PC-9 (cell line): Measurements from ENCODE around the gene USP36. TPM values are rescaled to one million over a fixed set of nuclear protein-coding genes. Genes with fewer than 3 reads are reported as not detected.

ENCODE experiments used
- BruUV-seq: library from RNA; stranded (reverse); fragments of 400-500 nt; replicated peaks from 2 replicates; lab custom pipeline; 2021; lab: Mats Ljungman, UMichigan
- CTCF ChIA-PET: fragments of 300-600 bp; sonication (Branson Sonifier 250); formaldehyde crosslinking; loops from one replicate; lab custom pipeline; 2022; ENCODE audit warnings: antibody characterized with exemption; lab: Charles Lee
- POLR2A ChIA-PET: fragments of 300-600 bp; sonication (Branson Sonifier 250); formaldehyde crosslinking; loops from one replicate; lab custom pipeline; 2022; ENCODE audit warnings: antibody characterized with exemption; ENCODE audit not compliant: unreplicated experiment; lab: Charles Lee
- DNase-seq, 2 experiments: peaks; one replicate each; pipeline versions ENCODE4 v3.0.0 to v3.0.0-alpha.2; 2015 to 2022; ENCODE audit warnings: mixed read lengths in 1 of 2
- H2AFZ ChIP-seq: fragments of 200-600 bp; sonication (generic); 2 replicates; pipeline ENCODE4 v1.8.1; 2017; ENCODE audit warnings: antibody characterized with exemption
- H3F3A ChIP-seq: fragments of 200-600 bp; sonication (generic); 2 replicates; pipeline ENCODE4 v1.8.1; 2017; ENCODE audit warnings: antibody characterized with exemption, mild to moderate bottlenecking, low read depth; ENCODE audit not compliant: insufficient read depth
- H3K27ac ChIP-seq: fragments of 200-600 bp; sonication (generic); 2 replicates; pipeline ENCODE4 v1.6.1; 2016; ENCODE audit warnings: mixed run types
- H3K27me3 ChIP-seq: fragments of 200-600 bp; sonication (generic); 2 replicates; pipeline ENCODE4 v1.6.1; 2016; ENCODE audit warnings: low read depth, mixed run types; ENCODE audit not compliant: insufficient read depth
- H3K36me3 ChIP-seq: fragments of 200-600 bp; sonication (generic); 2 replicates; pipeline ENCODE4 v1.6.1; 2016; ENCODE audit warnings: low read depth, mixed run types
- H3K4me1 ChIP-seq: fragments of 200-600 bp; sonication (generic); replicated peaks from 2 replicates; pipeline ENCODE4 v1.6.1; 2016; ENCODE audit warnings: mixed run types; ENCODE audit not compliant: insufficient read depth
- H3K4me2 ChIP-seq: fragments of 200-600 bp; sonication (generic); 2 replicates; pipeline ENCODE4 v1.6.1; 2017; ENCODE audit warnings: mixed run types
- H3K4me3 ChIP-seq: fragments of 200-600 bp; sonication (generic); 2 replicates; pipeline ENCODE4 v1.6.1; 2016; ENCODE audit warnings: mixed run types
- H3K79me2 ChIP-seq: fragments of 200-600 bp; sonication (generic); 2 replicates; pipeline ENCODE4 v1.6.1; 2017; ENCODE audit warnings: low read depth, mixed run types
- H3K9me2 ChIP-seq: fragments of 200-600 bp; sonication (generic); 2 replicates; pipeline ENCODE4 v1.8.1; 2017; ENCODE audit warnings: mild to moderate bottlenecking; ENCODE audit not compliant: insufficient read depth
- H3K9me3 ChIP-seq: fragments of 200-600 bp; sonication (generic); 2 replicates; pipeline ENCODE4 v1.8.1; 2016; ENCODE audit warnings: low read depth; ENCODE audit not compliant: insufficient read depth
- H4K20me1 ChIP-seq: fragments of 200-600 bp; sonication (generic); 2 replicates; pipeline ENCODE4 v1.8.1; 2017; ENCODE audit not compliant: insufficient read depth
- EZH2 ChIP-seq: fragments of 200-600 bp; sonication (generic); IDR thresholded peaks from 2 replicates; pipeline ENCODE4 v1.8.0; 2017; ENCODE audit warnings: antibody characterized with exemption, low read depth
- intact Hi-C: fragments of 100-400 bp; cut with micrococcal nuclease; formaldehyde crosslinking; loops from one replicate; pipeline ENCODE4 v1.10.0; 2022; ENCODE audit not compliant: unreplicated experiment
- total RNA-seq: library from RNA; stranded (reverse); gene quantifications from 2 replicates; pipeline ENCODE4 v1.2.3, GENCODE V29; 2021
- TF ChIP-seq, protein P1 (sequence below): fragments of 200-600 bp; sonication (generic); conservative IDR thresholded peaks from 2 replicates; pipeline ENCODE4 v1.6.1; 2017; ENCODE audit warnings: mixed run types, antibody characterized with exemption, mild to moderate bottlenecking, moderate library complexity

The USP36 gene
- total RNA-seq, 1 experiment from 2014 or later: 46.2 TPM

GRCh38 chr17:78766743-78767294, 73.8 kb downstream of the USP36 start:
- TF ChIP-seq, protein P1, sequence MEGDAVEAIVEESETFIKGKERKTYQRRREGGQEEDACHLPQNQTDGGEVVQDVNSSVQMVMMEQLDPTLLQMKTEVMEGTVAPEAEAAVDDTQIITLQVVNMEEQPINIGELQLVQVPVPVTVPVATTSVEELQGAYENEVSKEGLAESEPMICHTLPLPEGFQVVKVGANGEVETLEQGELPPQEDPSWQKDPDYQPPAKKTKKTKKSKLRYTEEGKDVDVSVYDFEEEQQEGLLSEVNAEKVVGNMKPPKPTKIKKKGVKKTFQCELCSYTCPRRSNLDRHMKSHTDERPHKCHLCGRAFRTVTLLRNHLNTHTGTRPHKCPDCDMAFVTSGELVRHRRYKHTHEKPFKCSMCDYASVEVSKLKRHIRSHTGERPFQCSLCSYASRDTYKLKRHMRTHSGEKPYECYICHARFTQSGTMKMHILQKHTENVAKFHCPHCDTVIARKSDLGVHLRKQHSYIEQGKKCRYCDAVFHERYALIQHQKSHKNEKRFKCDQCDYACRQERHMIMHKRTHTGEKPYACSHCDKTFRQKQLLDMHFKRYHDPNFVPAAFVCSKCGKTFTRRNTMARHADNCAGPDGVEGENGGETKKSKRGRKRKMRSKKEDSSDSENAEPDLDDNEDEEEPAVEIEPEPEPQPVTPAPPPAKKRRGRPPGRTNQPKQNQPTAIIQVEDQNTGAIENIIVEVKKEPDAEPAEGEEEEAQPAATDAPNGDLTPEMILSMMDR: no peak
- no peak for TF ChIP-seq EZH2
- H3K9me3 ChIP-seq: no peaks in the 10 kb centered on the region
- DNase-seq: no peak
- H3F3A ChIP-seq: no peaks in the 10 kb centered on the region; the same call in 1 of the 2 replicates
- CTCF ChIA-PET: interaction anchor here (0.8 kb wide), 1 partner anchor 88 kb away, joined by 19 read pairs; no protein-coding TSS in a partner anchor
- no peaks in the 10 kb centered on the region for H3K9me2 ChIP-seq
- H3K79me2 ChIP-seq: no peaks in the 10 kb centered on the region
- intact Hi-C loops: no loop called here
- H3K4me1 ChIP-seq: peaks cover 9% of the 10 kb centered on the region; the same call in 1 of the 2 replicates
- H3K36me3 ChIP-seq: no peaks in the 10 kb centered on the region
- no peaks in the 10 kb centered on the region for H3K27me3 ChIP-seq
- H3K4me3 ChIP-seq: no peak overlapping the region
- H2AFZ ChIP-seq: no peak overlapping the region
- POLR2A ChIA-PET: no interaction called here
- H3K4me2 ChIP-seq: no peak overlapping the region
- no peak overlapping the region for H3K27ac ChIP-seq
- H4K20me1 ChIP-seq: no peaks in the 10 kb centered on the region
- BruUV-seq: no TSS peak

DNA sequence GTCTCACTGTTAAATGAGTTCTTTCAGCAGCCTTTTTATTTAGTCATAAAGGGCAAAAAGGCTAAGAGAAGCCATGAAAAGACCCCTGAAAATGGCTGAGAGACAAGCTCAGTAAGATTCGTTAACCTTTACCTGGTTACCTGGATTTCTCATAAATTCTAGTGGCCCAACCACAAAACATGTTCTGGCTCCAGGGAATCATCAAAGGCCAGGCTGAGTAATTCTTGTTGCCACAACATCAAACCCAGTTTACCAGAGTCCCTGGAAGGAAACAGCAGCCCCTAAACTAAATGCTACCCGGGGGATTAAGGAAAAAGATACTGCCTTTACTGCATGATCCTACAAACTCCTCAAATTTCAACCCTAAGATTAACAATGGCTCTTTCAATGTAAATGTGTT, 74.4 kb downstream of the USP36 start:
- no peaks in the 10 kb centered on the region for H3K79me2 ChIP-seq
- H3K9me2 ChIP-seq: no peaks in the 10 kb centered on the region
- DNase-seq: no peak
- no peak overlapping the region for H3K27ac ChIP-seq
- CTCF ChIA-PET: interaction anchor here (0.6 to 0.8 kb wide), 2 partner anchors 76 to 88 kb away, joined by 8 to 19 read pairs; no protein-coding TSS in a partner anchor
- H3K4me3 ChIP-seq: no peak overlapping the region
- BruUV-seq: no TSS peak
- H3K4me1 ChIP-seq: peaks cover 9% of the 10 kb centered on the region; the same call in 1 of the 2 replicates
- H3F3A ChIP-seq: no peaks in the 10 kb centered on the region; the same call in 1 of the 2 replicates
- no peaks in the 10 kb centered on the region for H3K27me3 ChIP-seq
- no peaks in the 10 kb centered on the region for H3K9me3 ChIP-seq
- no peak overlapping the region for H2AFZ ChIP-seq
- no peaks in the 10 kb centered on the region for H3K36me3 ChIP-seq
- intact Hi-C loops: no loop called here
- TF ChIP-seq, protein P1: no peak
- no peak for TF ChIP-seq EZH2
- no peak overlapping the region for H3K4me2 ChIP-seq
- POLR2A ChIA-PET: interaction anchor here (0.7 kb wide), 1 partner anchor 467 kb away, joined by 11 read pairs; no protein-coding TSS in a partner anchor
- no peaks in the 10 kb centered on the region for H4K20me1 ChIP-seq

DNA sequence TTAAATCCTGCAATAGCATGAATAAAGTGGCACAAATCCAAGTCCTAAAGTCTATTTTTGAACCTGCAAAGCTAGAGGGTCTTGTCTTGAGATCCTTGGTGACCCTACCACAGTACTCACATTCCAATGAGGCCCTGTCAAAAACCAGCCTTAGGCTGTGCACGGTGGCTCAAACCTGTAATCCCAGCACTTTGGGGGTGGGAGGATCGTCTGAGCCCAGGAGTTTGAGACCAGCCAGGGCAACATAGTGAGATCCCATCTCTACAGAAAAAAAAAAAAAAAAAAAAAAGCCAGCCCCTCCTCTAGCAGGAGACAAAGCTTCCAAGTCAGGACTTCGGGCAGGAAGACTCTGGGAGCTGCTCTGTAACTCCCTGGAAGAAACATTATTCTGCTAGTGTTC, 74.8 kb downstream of the USP36 start:
- H3F3A ChIP-seq: no peaks in the 10 kb centered on the region; the same call in 1 of the 2 replicates
- H3K4me1 ChIP-seq: peaks cover 9% of the 10 kb centered on the region; the same call in 1 of the 2 replicates
- no peaks in the 10 kb centered on the region for H3K36me3 ChIP-seq
- no peak for TF ChIP-seq EZH2
- TF ChIP-seq, protein P1: no peak
- CTCF ChIA-PET: interaction anchor here (0.6 to 0.8 kb wide), 2 partner anchors 77 to 89 kb away, joined by 8 to 19 read pairs; no protein-coding TSS in a partner anchor
- H3K27me3 ChIP-seq: no peaks in the 10 kb centered on the region
- no TSS peak for BruUV-seq
- POLR2A ChIA-PET: interaction anchor here (0.7 kb wide), 1 partner anchor 467 kb away, joined by 11 read pairs; no protein-coding TSS in a partner anchor
- no peaks in the 10 kb centered on the region for H3K9me2 ChIP-seq
- H3K4me3 ChIP-seq: no peak overlapping the region
- intact Hi-C loops: no loop called here
- H3K4me2 ChIP-seq: no peak overlapping the region
- H3K79me2 ChIP-seq: no peaks in the 10 kb centered on the region
- H3K27ac ChIP-seq: no peak overlapping the region
- no peak overlapping the region for H2AFZ ChIP-seq
- H4K20me1 ChIP-seq: no peaks in the 10 kb centered on the region
- no peak for DNase-seq
- no peaks in the 10 kb centered on the region for H3K9me3 ChIP-seq
